Stomach smooth muscle (tissue), 2 donors: ENCODE data around the gene FAM131B.

Experiments
- H3K27ac ChIP-seq: one replicate; pipeline ENCODE4 v1.7.0; 2013; ENCODE audit warnings: mild to moderate bottlenecking, low read length, inconsistent platforms
- H3K27me3 ChIP-seq, 2 donors: one replicate each; pipeline ENCODE4 v1.7.0; 2013; ENCODE audit warnings: low read length in 2 of 2; ENCODE audit not compliant: insufficient read depth in 2 of 2, control insufficient read depth in 1 of 2
- H3K36me3 ChIP-seq, 2 donors: one replicate each; pipeline ENCODE4 v1.7.0; 2013; ENCODE audit warnings: low read length in 2 of 2; ENCODE audit not compliant: control insufficient read depth in 2 of 2, insufficient read depth in 2 of 2
- H3K4me1 ChIP-seq: one replicate; pipeline ENCODE4 v1.7.0; 2013; ENCODE audit warnings: low read length; ENCODE audit not compliant: control insufficient read depth, insufficient read depth
- H3K4me3 ChIP-seq, 2 donors: one replicate each; pipeline ENCODE4 v1.7.0; 2013; ENCODE audit warnings: low read length in 2 of 2
- H3K9ac ChIP-seq, 2 donors: one replicate each; pipeline ENCODE4 v1.7.0; 2013; ENCODE audit warnings: low read length in 2 of 2, mild to moderate bottlenecking in 1 of 2
- H3K9me3 ChIP-seq, 2 donors: one replicate each; pipeline ENCODE4 v1.7.0; 2013; ENCODE audit warnings: low read length in 2 of 2; ENCODE audit not compliant: control insufficient read depth in 2 of 2
- donor health status: healthy.
- donor health status: Pancreatic carcinoma.

The FAM131B gene

DNA sequence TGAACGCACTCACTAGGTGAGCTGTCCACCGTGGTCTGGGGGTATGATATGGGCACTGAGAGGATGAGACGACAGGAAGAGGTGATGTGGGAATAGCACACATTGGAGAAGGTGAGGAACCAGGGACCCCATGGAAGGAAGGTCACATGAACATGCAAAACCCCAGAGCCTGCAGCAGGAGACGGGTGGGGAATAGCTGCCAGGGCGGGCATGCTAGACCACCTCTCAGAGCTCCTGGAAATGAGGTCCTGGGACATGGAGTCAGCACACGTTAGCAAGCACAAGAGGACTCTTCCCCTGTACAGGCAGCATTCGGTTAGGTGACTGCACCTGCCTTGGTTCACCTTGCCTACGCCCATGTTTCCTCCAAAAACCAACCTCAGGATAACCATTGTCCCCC, 8.1 kb downstream of the FAM131B start:
- H3K27me3 ChIP-seq = peaks cover 0 to 7% of the 10 kb centered on the region in 2 donors
- H3K4me3 ChIP-seq = no peak overlapping the region
- no peak overlapping the region for H3K27ac ChIP-seq
- no peaks in the 10 kb centered on the region for H3K4me1 ChIP-seq
- H3K36me3 ChIP-seq = no peaks in the 10 kb centered on the region
- no peaks in the 10 kb centered on the region for H3K9me3 ChIP-seq
- no peak overlapping the region for H3K9ac ChIP-seq

DNA sequence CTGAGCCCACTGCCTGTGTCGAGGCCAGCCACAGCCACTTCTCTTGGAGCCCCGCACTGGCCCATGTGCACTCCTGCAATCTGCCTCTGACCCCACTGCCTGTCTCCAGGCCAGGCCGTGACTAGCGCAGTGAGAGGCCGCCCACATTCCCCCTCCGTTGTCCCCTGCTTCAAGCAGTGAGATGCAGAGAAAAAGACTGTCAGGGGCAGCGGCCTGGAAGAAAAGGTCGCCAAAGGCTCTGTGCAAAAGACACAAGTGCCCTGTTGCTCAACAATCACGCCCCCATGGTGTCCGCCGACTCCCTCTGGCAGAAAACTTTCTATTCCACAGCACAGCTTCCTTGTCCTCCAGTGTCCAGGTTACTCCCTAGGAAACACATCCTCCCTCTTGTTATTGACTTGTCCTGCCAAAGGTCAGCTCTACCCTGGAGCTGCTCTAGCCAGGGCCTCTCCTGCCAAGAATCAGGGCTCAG, 9.9 kb downstream of the FAM131B start:
- Histone ChIP-seq H3K27me3 (peaks cover 0 to 5% of the 10 kb centered on the region in 2 donors), H3K9ac (no peak overlapping the region), H3K4me1 (no peaks in the 10 kb centered on the region), H3K27ac (no peak overlapping the region), H3K4me3 (no peak overlapping the region), H3K36me3 (no peaks in the 10 kb centered on the region), H3K9me3 (no peaks in the 10 kb centered on the region)

DNA sequence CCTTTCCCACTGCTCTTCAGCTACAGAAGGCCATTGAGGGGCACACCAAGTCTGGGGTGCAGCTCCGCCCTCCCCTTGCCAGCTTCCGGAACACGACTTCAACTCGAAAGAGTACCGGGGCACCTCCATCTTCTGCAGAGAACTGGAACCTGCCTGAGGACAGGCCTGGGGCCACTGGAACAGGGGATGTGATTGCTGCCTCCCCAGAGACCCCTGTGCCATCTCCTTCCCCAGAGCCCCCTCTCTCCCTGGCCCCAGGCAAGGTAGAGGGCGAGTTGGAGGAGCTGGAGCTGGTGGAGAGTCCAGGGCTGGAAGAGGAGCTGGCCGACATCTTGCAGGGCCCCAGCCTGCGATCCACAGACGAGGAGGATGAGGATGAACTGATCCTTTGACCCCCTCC, 10.9 kb downstream of the FAM131B start:
- H3K9me3 ChIP-seq = no peaks in the 10 kb centered on the region
- no peaks in the 10 kb centered on the region for H3K4me1 ChIP-seq

DNA sequence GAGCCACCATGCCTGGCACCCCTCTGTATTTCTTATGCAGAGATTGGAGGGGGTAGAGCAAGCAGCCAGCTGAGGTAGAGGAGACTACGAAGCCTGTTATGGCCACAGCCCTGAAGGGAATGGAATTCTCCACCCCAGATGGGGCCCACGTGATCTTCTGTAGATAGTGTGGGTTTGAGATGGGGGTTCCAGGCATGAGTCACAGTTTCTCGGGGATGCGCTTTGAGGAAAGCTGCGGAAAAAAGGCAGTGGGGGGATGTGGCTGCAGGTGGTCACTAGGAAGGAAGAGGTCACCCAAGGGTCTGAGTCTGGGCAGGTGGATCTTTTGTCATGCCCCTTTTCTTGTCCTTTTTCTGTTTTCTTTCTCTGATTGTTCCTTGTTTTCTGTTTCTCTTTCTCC, 11.5 kb downstream of the FAM131B start:
- Histone ChIP-seq H3K4me1 (no peaks in the 10 kb centered on the region), H3K27me3 (peaks cover 4 to 6% of the 10 kb centered on the region in 2 donors), H3K9ac (no peak overlapping the region), H3K36me3 (no peaks in the 10 kb centered on the region), H3K4me3 (no peak overlapping the region), H3K27ac (no peak overlapping the region), H3K9me3 (no peaks in the 10 kb centered on the region)

More for the DNA sequence above, 10.9 kb downstream of the FAM131B start:
- H3K36me3 ChIP-seq = no peaks in the 10 kb centered on the region
- no peak overlapping the region for H3K4me3 ChIP-seq
- no peak overlapping the region for H3K9ac ChIP-seq
- peaks cover under 1 to 5% of the 10 kb centered on the region in 2 donors for H3K27me3 ChIP-seq
- H3K27ac ChIP-seq = no peak overlapping the region

DNA sequence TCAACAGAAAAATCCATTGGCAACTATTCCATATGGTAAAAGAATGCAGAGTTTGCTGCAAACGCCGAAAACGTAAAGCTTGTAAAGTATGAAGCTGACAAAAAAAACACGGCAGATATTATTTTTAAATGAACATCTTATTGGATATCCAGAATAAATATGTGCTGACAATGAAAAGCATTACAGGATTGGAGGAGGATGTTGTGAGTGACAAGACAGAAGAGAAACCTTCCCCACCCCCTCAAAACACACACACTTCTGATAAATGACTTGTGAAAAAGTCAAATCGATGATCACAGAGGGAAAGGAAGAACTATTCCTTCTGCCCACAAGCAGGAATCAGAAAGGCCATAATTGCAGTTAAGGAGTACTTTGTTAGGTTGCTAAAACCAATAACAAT, 14.6 kb downstream of the FAM131B start:
- no peaks in the 10 kb centered on the region for H3K9me3 ChIP-seq
- H3K36me3 ChIP-seq = no peaks in the 10 kb centered on the region
- H3K9ac ChIP-seq = no peak overlapping the region
- H3K4me3 ChIP-seq = no peak overlapping the region
- peaks cover 4% of the 10 kb centered on the region for H3K4me1 ChIP-seq
- no peak overlapping the region for H3K27ac ChIP-seq
- peaks cover 9 to 15% of the 10 kb centered on the region in 2 donors for H3K27me3 ChIP-seq

DNA sequence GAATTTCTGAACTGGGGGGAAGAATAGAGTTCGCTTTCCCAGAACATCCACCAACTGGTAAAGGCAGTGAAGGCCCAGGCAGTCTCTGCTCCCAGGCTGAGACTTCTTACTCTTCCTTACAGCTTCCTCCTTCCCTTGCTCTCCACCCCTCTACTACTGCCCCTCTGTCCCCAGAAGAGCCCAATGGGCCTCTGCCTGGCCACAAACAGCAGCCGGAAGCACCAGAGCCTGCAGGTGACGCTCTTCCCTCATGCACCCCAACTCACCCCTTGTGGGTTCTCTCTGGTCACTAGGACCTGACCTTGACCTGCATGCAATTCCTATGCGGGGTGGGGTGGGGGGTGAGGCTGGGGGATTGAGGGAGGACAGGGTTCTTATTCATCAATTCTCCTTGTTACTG, 16.5 kb downstream of the FAM131B start:
- Histone ChIP-seq H3K4me1 (peaks cover 4% of the 10 kb centered on the region), H3K9me3 (no peaks in the 10 kb centered on the region), H3K27me3 (peaks cover 12 to 15% of the 10 kb centered on the region in 2 donors), H3K9ac (no peak overlapping the region), H3K36me3 (no peaks in the 10 kb centered on the region), H3K4me3 (no peak overlapping the region), H3K27ac (no peak overlapping the region)

DNA sequence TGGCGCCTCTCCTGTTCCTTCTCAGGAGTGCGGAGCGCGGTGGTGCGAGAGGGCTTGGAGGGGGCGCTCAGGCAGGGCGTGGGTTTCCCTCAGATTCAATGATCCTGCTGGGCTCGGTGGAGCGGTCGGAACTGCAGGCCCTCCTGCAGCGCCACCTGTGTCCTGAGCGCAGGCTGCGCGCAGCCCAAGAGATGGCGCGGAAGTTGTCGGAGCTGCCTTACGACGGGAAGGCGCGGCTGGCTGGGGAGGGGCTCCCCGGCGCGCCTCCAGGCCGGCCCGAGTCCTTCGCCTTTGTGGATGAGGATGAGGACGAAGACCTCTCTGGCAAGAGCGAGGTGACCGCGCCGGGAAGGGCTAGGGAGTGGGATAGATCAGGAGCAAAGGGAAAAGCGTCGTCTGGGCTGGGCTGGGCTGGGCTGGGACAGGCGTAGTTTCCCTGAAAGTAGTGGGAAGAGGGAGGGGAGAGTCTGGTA, 17.0 kb downstream of the FAM131B start:
- Histone ChIP-seq H3K4me3 (peak overlapping the region in 1 of 2 donors; percentile 22), H3K27ac (no peak overlapping the region)

DNA sequence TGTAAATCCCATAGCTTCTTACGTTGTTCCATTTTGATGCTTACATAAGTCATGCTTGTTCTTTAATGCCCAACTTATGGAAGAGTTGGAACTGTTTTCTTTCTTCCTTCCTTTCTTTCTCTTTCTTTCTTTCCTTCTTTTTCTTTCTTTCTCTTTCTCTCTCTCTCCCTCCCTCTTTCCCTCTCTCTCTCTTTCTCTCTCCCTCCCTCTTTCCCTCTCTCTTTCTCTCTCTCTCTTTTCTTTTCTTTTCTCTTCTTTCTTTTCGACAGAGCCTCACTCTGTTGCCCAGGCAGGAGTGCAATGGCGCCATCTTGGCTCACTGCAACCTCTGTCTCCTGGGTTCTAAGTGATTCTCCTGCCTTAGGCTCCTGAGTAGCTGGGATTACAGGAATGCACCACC, 18.9 kb downstream of the FAM131B start:
- peaks cover 4% of the 10 kb centered on the region for H3K4me1 ChIP-seq
- H3K9ac ChIP-seq = no peak overlapping the region
- no peak overlapping the region for H3K4me3 ChIP-seq
- peaks cover 13 to 19% of the 10 kb centered on the region in 2 donors for H3K27me3 ChIP-seq
- H3K36me3 ChIP-seq = no peaks in the 10 kb centered on the region
- H3K27ac ChIP-seq = no peak overlapping the region
- H3K9me3 ChIP-seq = no peaks in the 10 kb centered on the region

More for the DNA sequence above, 17.0 kb downstream of the FAM131B start:
- H3K4me1 ChIP-seq = peaks cover 4% of the 10 kb centered on the region
- no peaks in the 10 kb centered on the region for H3K9me3 ChIP-seq
- no peak overlapping the region for H3K9ac ChIP-seq
- peaks cover 12 to 15% of the 10 kb centered on the region in 2 donors for H3K27me3 ChIP-seq
- no peaks in the 10 kb centered on the region for H3K36me3 ChIP-seq

DNA sequence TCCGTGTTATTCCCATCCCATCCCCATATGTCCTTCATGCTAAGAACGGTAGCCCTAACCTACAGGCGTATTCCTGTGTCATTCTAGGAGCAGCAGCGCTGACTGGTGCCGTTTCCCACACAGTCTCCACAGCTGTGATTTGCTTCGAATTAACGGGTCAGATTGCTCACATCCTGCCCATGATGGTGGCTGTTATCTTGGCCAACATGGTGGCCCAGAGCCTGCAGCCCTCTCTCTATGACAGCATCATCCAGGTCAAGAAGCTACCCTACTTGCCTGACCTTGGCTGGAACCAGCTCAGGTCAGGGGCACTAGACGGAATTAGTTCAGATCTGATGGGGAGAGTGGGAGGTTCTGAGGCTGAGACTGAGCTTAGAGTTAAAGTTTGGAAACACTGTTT, 20.7 kb downstream of the FAM131B start:
- H3K36me3 ChIP-seq = no peaks in the 10 kb centered on the region
- H3K4me3 ChIP-seq = no peak overlapping the region
- no peak overlapping the region for H3K9ac ChIP-seq
- no peak overlapping the region for H3K27ac ChIP-seq
- no peaks in the 10 kb centered on the region for H3K9me3 ChIP-seq
- H3K27me3 ChIP-seq = peaks cover 15 to 19% of the 10 kb centered on the region in 2 donors
- H3K4me1 ChIP-seq = peaks cover 4% of the 10 kb centered on the region

DNA sequence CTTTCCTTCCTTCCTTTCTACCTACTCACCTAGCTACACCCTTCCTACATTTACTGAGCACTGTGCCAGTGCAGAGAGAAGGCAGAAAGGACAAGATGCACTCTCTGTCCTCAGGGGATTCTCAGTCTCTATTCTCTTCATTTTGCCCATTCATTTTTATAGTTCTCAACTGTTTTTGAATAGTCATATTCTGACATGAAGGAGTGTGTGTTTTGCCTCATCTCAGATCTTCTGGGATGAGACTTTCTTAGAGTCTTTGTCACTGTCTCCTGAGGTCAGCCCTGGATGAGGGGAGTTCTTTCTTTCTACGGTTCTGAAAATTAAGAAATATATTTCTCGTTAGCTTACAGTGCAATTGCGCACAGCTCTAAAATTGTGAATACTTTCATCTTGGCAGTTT, 25.3 kb downstream of the FAM131B start:
- H3K4me3 ChIP-seq = no peak overlapping the region
- H3K4me1 ChIP-seq = no peaks in the 10 kb centered on the region
- no peaks in the 10 kb centered on the region for H3K9me3 ChIP-seq
- H3K27ac ChIP-seq = no peak overlapping the region
- H3K36me3 ChIP-seq = no peaks in the 10 kb centered on the region
- peaks cover 4 to 6% of the 10 kb centered on the region in 2 donors for H3K27me3 ChIP-seq
- no peak overlapping the region for H3K9ac ChIP-seq

DNA sequence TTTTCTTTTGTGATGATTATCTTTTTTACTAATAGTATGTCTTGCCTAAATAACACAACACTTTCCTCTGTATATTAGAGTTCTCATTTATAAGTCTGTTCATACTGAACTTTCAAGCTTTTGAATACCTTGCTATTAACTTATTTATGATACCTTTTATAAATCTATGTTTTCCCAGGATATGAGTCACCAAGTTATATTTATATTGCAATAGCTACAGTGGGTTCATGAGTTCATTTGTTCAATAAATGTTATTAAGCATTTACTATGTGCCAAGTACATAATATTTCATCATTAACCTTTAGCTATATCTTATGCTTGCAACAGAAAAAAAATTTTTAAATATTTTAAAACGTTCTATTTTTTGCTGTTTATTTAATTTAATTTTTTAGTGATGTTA, 28.3 kb downstream of the FAM131B start:
- H3K9me3 ChIP-seq = no peaks in the 10 kb centered on the region
- no peak overlapping the region for H3K4me3 ChIP-seq
- H3K4me1 ChIP-seq = no peaks in the 10 kb centered on the region
- H3K36me3 ChIP-seq = no peaks in the 10 kb centered on the region
- H3K9ac ChIP-seq = no peak overlapping the region
- no peak overlapping the region for H3K27ac ChIP-seq
- peaks cover 3 to 4% of the 10 kb centered on the region in 2 donors for H3K27me3 ChIP-seq
